Stomach (tissue), 4 donors: Measurements from ENCODE around the gene DNAH14.

Experiments used
- EP300 ChIP-seq: sonication (generic); formaldehyde crosslinking; IDR thresholded peaks from one replicate; pipeline ENCODE4 v1.6.1; 2017; ENCODE audit warnings: antibody characterized with exemption
- POLR2A ChIP-seq, 4 donors: fragments of 450-650 bp; IDR thresholded peaks; one replicate each; pipeline ENCODE4 v1.6.1; 2016; ENCODE audit warnings: antibody characterized with exemption in 4 of 4, control low read depth in 2 of 4, mild to moderate bottlenecking in 1 of 4, moderate library complexity in 1 of 4
- TF ChIP-seq, protein P1 (sequence below), 7 experiments: fragments of 450-650 bp in 4 of 7; fragments of 200-600 bp in 3 of 7; sonication (generic) in 3 of 7; IDR thresholded peaks; one replicate each; pipeline ENCODE4 v1.5.1; 2016 to 2019; ENCODE audit warnings: antibody characterized with exemption in 7 of 7, control low read depth in 2 of 7, mild to moderate bottlenecking in 1 of 7

DNA sequence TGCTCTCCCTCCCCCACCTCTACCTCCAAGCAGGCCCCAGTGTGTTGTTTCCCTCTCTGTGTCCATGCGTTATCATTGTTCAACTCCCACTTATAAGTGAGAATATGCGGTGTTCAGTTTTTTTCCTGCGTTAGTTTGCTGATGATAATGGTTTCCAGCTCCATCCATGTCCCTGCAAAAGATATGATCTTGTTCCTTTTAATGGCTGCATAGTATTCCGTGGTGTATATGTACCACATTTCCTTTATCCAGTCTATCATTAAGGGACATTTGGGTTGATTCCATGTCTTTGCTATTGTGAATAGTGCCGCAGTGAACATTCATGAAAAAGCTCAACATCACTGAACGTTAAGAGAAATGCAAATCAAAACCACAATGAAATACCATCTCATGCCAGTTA, 58.6 kb downstream of the DNAH14 start:
- TF ChIP-seq POLR2A (IDR thresholded peaks at IDR 0.05) (no peak), EP300 (no peak)
- TF ChIP-seq, protein P1, sequence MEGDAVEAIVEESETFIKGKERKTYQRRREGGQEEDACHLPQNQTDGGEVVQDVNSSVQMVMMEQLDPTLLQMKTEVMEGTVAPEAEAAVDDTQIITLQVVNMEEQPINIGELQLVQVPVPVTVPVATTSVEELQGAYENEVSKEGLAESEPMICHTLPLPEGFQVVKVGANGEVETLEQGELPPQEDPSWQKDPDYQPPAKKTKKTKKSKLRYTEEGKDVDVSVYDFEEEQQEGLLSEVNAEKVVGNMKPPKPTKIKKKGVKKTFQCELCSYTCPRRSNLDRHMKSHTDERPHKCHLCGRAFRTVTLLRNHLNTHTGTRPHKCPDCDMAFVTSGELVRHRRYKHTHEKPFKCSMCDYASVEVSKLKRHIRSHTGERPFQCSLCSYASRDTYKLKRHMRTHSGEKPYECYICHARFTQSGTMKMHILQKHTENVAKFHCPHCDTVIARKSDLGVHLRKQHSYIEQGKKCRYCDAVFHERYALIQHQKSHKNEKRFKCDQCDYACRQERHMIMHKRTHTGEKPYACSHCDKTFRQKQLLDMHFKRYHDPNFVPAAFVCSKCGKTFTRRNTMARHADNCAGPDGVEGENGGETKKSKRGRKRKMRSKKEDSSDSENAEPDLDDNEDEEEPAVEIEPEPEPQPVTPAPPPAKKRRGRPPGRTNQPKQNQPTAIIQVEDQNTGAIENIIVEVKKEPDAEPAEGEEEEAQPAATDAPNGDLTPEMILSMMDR (IDR thresholded peaks at IDR 0.05), result no peak
